GM19043 (cell line): Measurements from ENCODE around the gene FST.

ENCODE experiments used
- ATAC-seq: cut with Tn5 transposase; IDR thresholded peaks from one replicate; pipeline ENCODE4 v1.9.1; 2021; ENCODE audit warnings: low read depth; ENCODE audit not compliant: unreplicated experiment

Gene FST

DNA sequence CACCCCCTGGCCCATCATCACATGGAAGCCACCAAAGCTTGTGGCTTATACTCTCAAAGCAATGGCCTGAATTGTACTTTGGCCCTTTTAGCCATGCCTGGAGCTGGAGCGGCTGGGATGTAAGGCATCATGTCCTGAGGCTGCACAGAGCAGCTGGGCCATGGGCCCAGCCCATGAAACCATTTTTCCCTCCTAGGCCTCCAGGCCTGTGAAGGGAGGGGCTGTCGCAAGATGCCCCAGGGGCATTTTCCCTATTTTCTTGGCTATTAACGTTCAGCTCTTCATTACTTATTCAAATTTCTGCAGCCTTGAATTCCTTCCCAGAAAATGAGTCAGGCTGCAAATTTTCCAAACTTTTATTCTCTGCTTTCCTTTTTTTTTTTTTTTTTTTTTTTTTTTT lies 27.7 kb downstream of the FST start:
- ATAC-seq, result no peak

DNA sequence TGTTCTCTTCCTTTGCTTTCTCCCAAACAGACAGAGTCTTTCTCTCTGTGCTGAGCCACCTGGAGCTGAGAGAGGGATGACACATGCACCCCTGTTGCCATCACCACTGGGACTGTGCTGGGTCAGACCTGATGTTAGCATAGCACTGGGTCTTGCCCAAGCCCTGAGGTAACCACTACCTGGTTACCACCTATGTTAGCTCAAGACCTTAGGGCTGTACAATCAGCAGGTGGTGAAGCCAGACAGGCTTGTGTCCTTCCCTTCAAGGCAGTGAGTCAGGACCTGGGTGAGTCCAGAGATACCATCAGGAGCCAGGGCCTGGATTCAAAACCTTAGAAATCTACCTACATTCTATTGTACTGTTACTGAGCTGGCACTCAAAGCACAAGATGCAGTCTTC lies 32.1 kb downstream of the FST start:
- no peak for ATAC-seq

DNA sequence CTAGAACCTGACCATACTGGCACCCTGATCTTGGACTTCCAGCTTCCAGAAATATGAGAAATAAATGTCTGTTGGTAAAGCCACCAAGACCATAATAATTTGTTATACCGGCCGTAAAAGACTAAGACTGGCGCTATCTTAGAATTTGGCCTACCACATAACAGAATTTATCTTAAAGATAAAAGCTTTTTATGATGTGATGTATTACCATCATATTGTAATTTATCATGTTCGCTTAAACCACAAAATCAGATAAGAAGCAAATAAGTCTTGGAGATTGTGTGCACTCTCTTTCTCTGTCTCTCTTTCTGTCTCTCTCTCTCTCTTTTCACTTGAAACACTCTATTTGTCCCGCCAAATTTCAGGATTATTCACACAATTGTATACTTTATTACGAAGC lies 35.6 kb downstream of the FST start:
- no peak for ATAC-seq

DNA sequence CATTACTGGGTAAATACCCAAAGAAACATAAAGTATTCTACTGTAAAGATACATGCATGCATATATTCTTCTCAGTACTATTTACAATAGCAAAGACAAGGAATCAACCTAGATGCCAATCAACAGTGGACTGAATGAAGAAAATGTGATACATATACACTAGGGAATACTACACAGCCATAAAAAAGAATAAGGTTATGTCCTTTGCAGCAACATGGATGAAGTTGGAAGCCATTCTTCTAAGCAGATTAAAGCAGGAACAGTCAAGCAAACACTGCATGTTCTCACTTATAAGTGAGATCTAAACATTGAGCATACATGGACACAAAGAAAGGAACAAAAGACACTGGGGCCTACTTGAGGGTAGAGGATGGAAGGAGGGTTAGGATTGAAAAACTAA lies 40.4 kb downstream of the FST start:
- no peak for ATAC-seq
